ENCODE measurements around the gene TPTE2. TPM values are rescaled to one million over a fixed set of nuclear protein-coding genes. Genes with fewer than 3 reads are reported as not detected.

The TPTE2 gene
- total RNA-seq, 1 donor from 2014 or later = 0.14 TPM

DNA sequence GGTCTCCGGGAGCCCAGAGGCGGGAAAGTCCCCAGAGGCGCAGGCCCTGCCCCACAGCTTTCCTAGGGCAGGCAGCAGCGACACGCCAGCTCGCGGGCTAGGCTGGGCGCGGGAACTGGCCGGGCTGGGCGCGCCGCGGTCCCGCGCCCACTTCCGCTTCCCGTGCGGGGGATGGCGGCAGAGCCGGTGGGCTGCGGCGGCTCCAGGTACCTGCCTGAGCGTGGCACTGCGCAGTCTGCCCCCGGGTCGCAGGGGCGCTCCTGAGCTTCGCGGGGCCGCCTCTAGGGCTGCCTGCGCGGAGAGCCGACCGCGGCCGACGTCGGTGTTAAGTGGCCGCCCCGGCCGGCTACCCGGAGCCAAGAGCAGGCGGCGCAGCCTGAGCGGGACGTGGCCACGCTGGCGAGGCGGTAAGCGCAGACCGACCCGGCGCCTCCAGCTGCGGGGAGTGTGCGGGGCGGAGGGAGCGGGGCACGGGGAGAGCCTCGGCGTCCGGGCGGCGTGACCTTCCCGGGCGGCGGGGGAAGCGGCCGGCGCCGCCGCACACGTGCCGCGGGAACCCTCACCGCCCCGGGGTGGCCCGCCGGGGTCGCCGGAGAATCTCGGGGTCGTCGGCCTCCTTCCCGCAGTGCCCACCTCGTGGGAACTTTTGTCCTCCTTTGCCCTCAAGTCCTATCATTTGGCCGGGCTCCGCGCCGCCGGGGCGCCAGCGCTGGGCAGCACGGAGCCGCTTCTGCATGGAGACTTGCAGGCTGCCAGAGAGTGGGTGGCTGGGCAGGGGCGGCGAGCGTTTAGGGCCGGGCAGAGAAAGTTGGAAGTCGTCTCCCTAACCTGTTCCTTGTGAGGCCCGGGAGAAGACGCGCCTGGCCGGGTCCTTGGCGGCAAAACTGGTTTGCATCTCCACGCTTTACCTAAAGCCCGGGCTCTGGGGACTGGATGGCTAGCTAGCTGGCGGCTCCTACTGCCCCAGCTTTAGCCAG is 40.7 kb upstream of the TPTE2 start:
- H3K4me3 Mint-ChIP-seq = peak overlapping the region; percentile 86
- peaks cover 19% of the 10 kb centered on the region for H3K36me3 Mint-ChIP-seq (ENCODE audit: low read depth)
- no peak overlapping the region for H3K27ac Mint-ChIP-seq (ENCODE audit: unreplicated experiment)
- TF ChIP-seq, protein P1, sequence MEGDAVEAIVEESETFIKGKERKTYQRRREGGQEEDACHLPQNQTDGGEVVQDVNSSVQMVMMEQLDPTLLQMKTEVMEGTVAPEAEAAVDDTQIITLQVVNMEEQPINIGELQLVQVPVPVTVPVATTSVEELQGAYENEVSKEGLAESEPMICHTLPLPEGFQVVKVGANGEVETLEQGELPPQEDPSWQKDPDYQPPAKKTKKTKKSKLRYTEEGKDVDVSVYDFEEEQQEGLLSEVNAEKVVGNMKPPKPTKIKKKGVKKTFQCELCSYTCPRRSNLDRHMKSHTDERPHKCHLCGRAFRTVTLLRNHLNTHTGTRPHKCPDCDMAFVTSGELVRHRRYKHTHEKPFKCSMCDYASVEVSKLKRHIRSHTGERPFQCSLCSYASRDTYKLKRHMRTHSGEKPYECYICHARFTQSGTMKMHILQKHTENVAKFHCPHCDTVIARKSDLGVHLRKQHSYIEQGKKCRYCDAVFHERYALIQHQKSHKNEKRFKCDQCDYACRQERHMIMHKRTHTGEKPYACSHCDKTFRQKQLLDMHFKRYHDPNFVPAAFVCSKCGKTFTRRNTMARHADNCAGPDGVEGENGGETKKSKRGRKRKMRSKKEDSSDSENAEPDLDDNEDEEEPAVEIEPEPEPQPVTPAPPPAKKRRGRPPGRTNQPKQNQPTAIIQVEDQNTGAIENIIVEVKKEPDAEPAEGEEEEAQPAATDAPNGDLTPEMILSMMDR (conservative IDR thresholded peaks at IDR 0.05) = peak; percentile 44
- H3K9me3 Mint-ChIP-seq = peaks cover 11% of the 10 kb centered on the region
- peaks cover 37% of the 10 kb centered on the region for H3K27me3 Mint-ChIP-seq (ENCODE audit: low read depth)
- DNase-seq (ENCODE audit: low read depth, low spot score) = peak; percentile 42
- peaks cover 7% of the 10 kb centered on the region for H3K4me1 Mint-ChIP-seq

DNA sequence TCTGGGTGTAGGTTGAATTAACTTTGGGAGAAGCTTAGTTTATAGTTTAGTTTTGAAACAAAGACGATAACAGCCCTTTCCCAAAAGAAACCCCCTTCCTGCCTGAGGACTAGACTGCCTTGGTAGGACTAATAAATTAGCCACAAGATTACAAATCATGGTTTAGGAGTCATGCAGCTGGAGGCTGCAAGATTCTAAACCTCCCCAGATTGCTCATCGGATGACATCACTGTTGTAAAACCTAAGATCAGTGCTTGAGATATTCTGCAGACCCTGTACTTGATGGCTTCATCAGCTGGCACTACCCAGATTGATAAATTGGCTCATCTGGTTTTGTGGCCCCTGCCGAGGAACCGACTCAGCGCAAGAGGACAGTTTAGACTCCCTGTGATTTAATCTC is 36.2 kb upstream of the TPTE2 start:
- H3K9me3 Mint-ChIP-seq = no peaks in the 10 kb centered on the region
- H3K36me3 Mint-ChIP-seq (ENCODE audit: low read depth) = no peaks in the 10 kb centered on the region
- no peak overlapping the region for H3K4me3 Mint-ChIP-seq
- H3K27ac Mint-ChIP-seq (ENCODE audit: unreplicated experiment) = no peak overlapping the region
- H3K4me1 Mint-ChIP-seq = peaks cover 7% of the 10 kb centered on the region
- peaks cover 22% of the 10 kb centered on the region for H3K27me3 Mint-ChIP-seq (ENCODE audit: low read depth)
- DNase-seq (ENCODE audit: low read depth, low spot score) = no peak
- TF ChIP-seq, protein P1 (conservative IDR thresholded peaks at IDR 0.05) = no peak

DNA sequence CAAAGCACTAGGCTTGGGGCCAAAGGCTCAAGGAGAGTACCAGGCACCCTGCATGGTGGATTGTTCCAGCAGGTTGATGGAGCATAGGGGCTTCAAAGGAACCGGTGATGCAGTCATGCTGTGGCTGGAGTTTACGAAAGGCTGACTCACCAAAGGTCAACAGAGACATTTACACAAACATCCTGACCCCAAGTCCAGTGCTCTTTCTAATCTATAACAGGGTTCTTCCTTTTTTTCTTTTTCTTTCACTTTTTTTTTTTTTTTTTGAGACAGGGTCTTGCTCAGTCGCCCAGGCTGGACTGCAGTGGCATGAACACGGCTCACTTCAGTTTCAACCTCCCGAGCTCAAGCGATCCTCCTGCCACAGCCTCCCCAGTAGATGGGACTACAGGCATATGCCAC is 35.6 kb upstream of the TPTE2 start:
- H3K4me1 Mint-ChIP-seq = peaks cover 7% of the 10 kb centered on the region
- no peak overlapping the region for H3K27ac Mint-ChIP-seq (ENCODE audit: unreplicated experiment)
- no peak overlapping the region for H3K4me3 Mint-ChIP-seq
- H3K27me3 Mint-ChIP-seq (ENCODE audit: low read depth) = peaks cover 24% of the 10 kb centered on the region
- H3K9me3 Mint-ChIP-seq = no peaks in the 10 kb centered on the region
- TF ChIP-seq, protein P1 (conservative IDR thresholded peaks at IDR 0.05) = no peak
- no peak for DNase-seq (ENCODE audit: low read depth, low spot score)
- no peaks in the 10 kb centered on the region for H3K36me3 Mint-ChIP-seq (ENCODE audit: low read depth)

DNA sequence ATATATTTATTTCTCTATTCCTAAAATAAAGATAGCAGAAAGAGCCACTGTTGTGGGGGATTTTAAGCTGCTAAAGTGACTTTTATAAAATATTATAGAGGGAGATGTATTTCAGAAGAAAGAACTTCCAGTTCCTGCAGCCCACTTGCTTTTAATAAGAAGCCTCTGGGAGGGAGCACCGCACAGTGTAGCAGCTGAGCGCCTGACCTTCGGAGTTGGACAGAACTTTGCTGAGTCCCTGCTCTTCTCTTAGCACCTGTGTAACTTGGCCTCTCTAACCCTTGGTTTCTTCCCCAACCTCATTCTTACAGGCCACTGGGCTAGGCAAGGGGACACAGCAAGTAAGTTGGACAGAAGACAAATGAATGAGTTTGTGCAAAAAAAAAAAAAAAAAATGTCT is 34.8 kb upstream of the TPTE2 start:
- H3K27ac Mint-ChIP-seq (ENCODE audit: unreplicated experiment) = no peak overlapping the region
- H3K4me3 Mint-ChIP-seq = no peak overlapping the region
- no peaks in the 10 kb centered on the region for H3K36me3 Mint-ChIP-seq (ENCODE audit: low read depth)
- no peak for DNase-seq (ENCODE audit: low read depth, low spot score)
- peaks cover 7% of the 10 kb centered on the region for H3K4me1 Mint-ChIP-seq
- H3K27me3 Mint-ChIP-seq (ENCODE audit: low read depth) = peaks cover 23% of the 10 kb centered on the region
- no peaks in the 10 kb centered on the region for H3K9me3 Mint-ChIP-seq
- TF ChIP-seq, protein P1 (conservative IDR thresholded peaks at IDR 0.05) = no peak

DNA sequence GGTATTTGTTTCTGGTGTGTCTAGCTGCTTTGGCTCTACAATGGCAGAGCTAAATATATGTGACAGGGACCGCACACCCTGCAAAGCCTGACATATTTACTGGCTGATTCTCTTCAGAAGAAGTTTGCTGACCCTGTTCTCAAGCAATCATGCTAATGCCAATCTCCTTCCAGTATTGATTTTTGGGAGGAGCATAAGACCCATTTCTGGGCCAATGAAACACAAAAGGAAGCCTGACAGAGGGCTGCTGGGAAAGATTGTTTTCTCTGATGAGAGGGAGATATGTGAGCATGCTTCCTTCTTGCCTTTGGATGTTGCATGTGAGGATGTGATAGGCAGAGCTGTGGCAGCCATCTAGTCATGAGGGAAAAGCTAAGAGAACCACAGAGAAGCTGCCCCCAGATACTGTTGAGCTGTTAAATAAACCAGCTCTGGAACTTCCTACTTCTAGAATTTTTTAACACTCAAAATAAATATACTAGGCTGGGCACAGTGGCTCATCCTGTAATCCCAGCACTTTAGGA is 31.4 kb upstream of the TPTE2 start:
- H3K9me3 Mint-ChIP-seq = peaks cover 3% of the 10 kb centered on the region
- H3K4me3 Mint-ChIP-seq = no peak overlapping the region
- no peak overlapping the region for H3K27ac Mint-ChIP-seq (ENCODE audit: unreplicated experiment)
- TF ChIP-seq, protein P1 (conservative IDR thresholded peaks at IDR 0.05) = no peak
- no peaks in the 10 kb centered on the region for H3K36me3 Mint-ChIP-seq (ENCODE audit: low read depth)
- no peak for DNase-seq (ENCODE audit: low read depth, low spot score)
- H3K27me3 Mint-ChIP-seq (ENCODE audit: low read depth) = peaks cover 9% of the 10 kb centered on the region
- H3K4me1 Mint-ChIP-seq = no peaks in the 10 kb centered on the region
